PFSK-1 (cell line): Measurements from ENCODE around the gene F10.

Experiments
- FOXP2 ChIP-seq: optimal IDR thresholded peaks from 2 replicates; pipeline ENCODE3; 2011; ENCODE audit warnings: borderline replicate concordance, control low read depth, inconsistent platforms; ENCODE audit not compliant: insufficient read depth; ENCODE audit errors: extremely low read length, extremely low read depth
- POLR2AphosphoS5 ChIP-seq: IDR thresholded peaks from 2 replicates; pipeline ENCODE4 v1.6.1; 2012; ENCODE audit warnings: low read depth, mild to moderate bottlenecking, control low read depth, low read length, moderate library complexity
- REST ChIP-seq, 2 experiments: IDR thresholded peaks; 2 replicates each; pipeline versions ENCODE4 v1.6.1 to v1.8.0; 2011 to 2012; ENCODE audit warnings: low read depth in 2 of 2, low read length in 2 of 2, control low read depth in 1 of 2, inconsistent platforms in 1 of 2, mild to moderate bottlenecking in 1 of 2, moderate library complexity in 1 of 2; ENCODE audit not compliant: insufficient read depth in 1 of 2
- SIN3A ChIP-seq: IDR thresholded peaks from 2 replicates; pipeline ENCODE4 v1.6.1; 2012; ENCODE audit warnings: mild to moderate bottlenecking, low read length, moderate library complexity, borderline replicate concordance; ENCODE audit not compliant: insufficient read depth
- TAF1 ChIP-seq: IDR thresholded peaks from 2 replicates; pipeline ENCODE4 v1.6.1; 2012; ENCODE audit warnings: low read length, control low read depth, borderline replicate concordance; ENCODE audit not compliant: insufficient read depth

GRCh38 chr13:113098162-113098732 is 24.4 kb upstream of the F10 start:
- TF ChIP-seq POLR2AphosphoS5 (no peak), TAF1 (no peak), REST (IDR thresholded peaks at IDR 0.05; ENCODE audit: insufficient read depth in 1 of 2, low read depth in 2 of 2, low read length in 2 of 2) (no peak), SIN3A (no peak), FOXP2 (no peak)
